Activated CD4-positive, alpha-beta T cell treated with anti-CD3 and anti-CD28 coated beads, Interleukin-2, amount 10 ng/mL, durations not matched to agents 24 days and 14 days (primary cell): Measurements from ENCODE around the gene TPR. TPM values are rescaled to one million over a fixed set of nuclear protein-coding genes. Genes with fewer than 3 reads are reported as not detected.

ENCODE experiments used
- DNase-seq: peaks from one replicate; pipeline ENCODE4 v3.0.0; 2022
- H3K27ac Mint-ChIP-seq: one replicate; pipeline ENCODE4 v1.8.0; 2022; ENCODE audit warnings: mild to moderate bottlenecking, mixed read lengths
- H3K27me3 Mint-ChIP-seq: one replicate; pipeline ENCODE4 v1.8.0; 2022; ENCODE audit warnings: mixed read lengths
- H3K36me3 Mint-ChIP-seq: one replicate; pipeline ENCODE4 v1.8.0; 2022; ENCODE audit warnings: low read depth, mild to moderate bottlenecking, mixed read lengths
- H3K4me1 Mint-ChIP-seq: one replicate; pipeline ENCODE4 v1.8.0; 2021; ENCODE audit warnings: mixed read lengths
- H3K4me3 Mint-ChIP-seq: one replicate; pipeline ENCODE4 v1.8.0; 2022; ENCODE audit warnings: mild to moderate bottlenecking, moderate library complexity, mixed read lengths
- H3K9me3 Mint-ChIP-seq: one replicate; pipeline ENCODE4 v1.8.0; 2021; ENCODE audit warnings: mixed read lengths
- intact Hi-C: fragments of 100-400 bp; cut with micrococcal nuclease; formaldehyde crosslinking; loops from one replicate; pipeline ENCODE4 v1.15.1; 2023
- total RNA-seq: library from RNA; stranded (reverse); gene quantifications from 2 replicates; pipeline ENCODE4 v1.2.3, GENCODE V29; 2022

Gene TPR
- total RNA-seq, 1 donor from 2014 or later = 185 TPM

GRCh38 chr1:186295980-186296379 lies 79.1 kb downstream of the TPR start, which contains the start of gene PRG4:
TSS of gene PRG4 (plus strand) at chr1:186296279.
- Mint-ChIP-seq H3K4me3 (peak within 1 kb of the TSS; percentile 56), H3K4me1 (peaks cover 44% of the 10 kb centered on the region), H3K27ac (peak within 1 kb of the TSS; percentile 45), H3K36me3 (no peaks in the 10 kb centered on the region), H3K9me3 (no peaks in the 10 kb centered on the region), H3K27me3 (no peaks in the 10 kb centered on the region)
- DNase-seq = no peak
- intact Hi-C loops = loop anchor here (10.0 kb wide), 1 partner anchor 439 kb away; no protein-coding TSS in a partner anchor

- H3K27me3 Mint-ChIP-seq = no peaks in the 10 kb centered on the region
- no peak overlapping the region for H3K4me3 Mint-ChIP-seq
- peaks cover 4% of the 10 kb centered on the region for H3K36me3 Mint-ChIP-seq
- peaks cover 5% of the 10 kb centered on the region for H3K9me3 Mint-ChIP-seq
- intact Hi-C loops = loop anchor here (10.0 kb wide), 1 partner anchor 442 kb away; no protein-coding TSS in a partner anchor
- DNase-seq = no peak
- peak overlapping the region; percentile 42 for H3K27ac Mint-ChIP-seq
- peaks cover 55% of the 10 kb centered on the region for H3K4me1 Mint-ChIP-seq
Observed at GRCh38 chr1:186292875-186293274, 82.2 kb downstream of the TPR start.

- peaks cover 63% of the 10 kb centered on the region for H3K4me1 Mint-ChIP-seq
- intact Hi-C loops = loop anchor here (10.0 kb wide), 1 partner anchor 444 kb away; no protein-coding TSS in a partner anchor
- DNase-seq = no peak
- no peak overlapping the region for H3K4me3 Mint-ChIP-seq
- H3K27me3 Mint-ChIP-seq = no peaks in the 10 kb centered on the region
- H3K27ac Mint-ChIP-seq = peak overlapping the region; percentile 90
- H3K9me3 Mint-ChIP-seq = peaks cover 11% of the 10 kb centered on the region
- H3K36me3 Mint-ChIP-seq = peaks cover 8% of the 10 kb centered on the region
Observed at GRCh38 chr1:186291271-186291670, 83.8 kb downstream of the TPR start.

GRCh38 chr1:186289943-186290545 lies 85.0 kb downstream of the TPR start:
- Mint-ChIP-seq H3K4me3 (peak overlapping the region; percentile 61), H3K4me1 (peaks cover 57% of the 10 kb centered on the region), H3K27ac (peak overlapping the region; percentile 90), H3K36me3 (peaks cover 8% of the 10 kb centered on the region), H3K27me3 (no peaks in the 10 kb centered on the region), H3K9me3 (peaks cover 12% of the 10 kb centered on the region)
- no peak for DNase-seq
- intact Hi-C loops = loop anchor here (1.0 to 10.0 kb wide), 3 partner anchors 8 to 445 kb away; no protein-coding TSS in a partner anchor

- H3K4me1 Mint-ChIP-seq = peaks cover 63% of the 10 kb centered on the region
- H3K27me3 Mint-ChIP-seq = no peaks in the 10 kb centered on the region
- peaks cover 12% of the 10 kb centered on the region for H3K9me3 Mint-ChIP-seq
- no peak overlapping the region for H3K4me3 Mint-ChIP-seq
- peak overlapping the region; percentile 90 for H3K27ac Mint-ChIP-seq
- intact Hi-C loops = no loop called here
- peaks cover 8% of the 10 kb centered on the region for H3K36me3 Mint-ChIP-seq
- no peak for DNase-seq
Observed at GRCh38 chr1:186286615-186287315, 88.3 kb downstream of the TPR start.

GRCh38 chr1:186283374-186283773 lies 91.7 kb downstream of the TPR start:
- DNase-seq = peak; percentile 65
- Mint-ChIP-seq H3K4me3 (peak overlapping the region; percentile 55), H3K9me3 (peaks cover 6% of the 10 kb centered on the region), H3K36me3 (peaks cover 5% of the 10 kb centered on the region), H3K4me1 (peaks cover 45% of the 10 kb centered on the region), H3K27me3 (no peaks in the 10 kb centered on the region), H3K27ac (peak overlapping the region; percentile 83)
- intact Hi-C loops = loop anchor here (2.0 kb wide), 1 partner anchor 17 kb away; no protein-coding TSS in a partner anchor

- Mint-ChIP-seq H3K4me1 (peaks cover 36% of the 10 kb centered on the region), H3K36me3 (peaks cover 4% of the 10 kb centered on the region), H3K4me3 (peak overlapping the region; percentile 55), H3K9me3 (peaks cover 6% of the 10 kb centered on the region), H3K27ac (peak overlapping the region; percentile 83), H3K27me3 (no peaks in the 10 kb centered on the region)
- intact Hi-C loops = loop anchor here (1.0 to 2.0 kb wide), 2 partner anchors 8 to 18 kb away; no protein-coding TSS in a partner anchor
- DNase-seq = peak; percentile 62
Observed at GRCh38 chr1:186282466-186282865, 92.6 kb downstream of the TPR start.

GRCh38 chr1:186275822-186276221 lies 99.2 kb downstream of the TPR start:
- Mint-ChIP-seq H3K4me1 (peaks cover 12% of the 10 kb centered on the region), H3K9me3 (no peaks in the 10 kb centered on the region), H3K27me3 (no peaks in the 10 kb centered on the region), H3K4me3 (no peak overlapping the region), H3K27ac (no peak overlapping the region), H3K36me3 (no peaks in the 10 kb centered on the region)
- intact Hi-C loops = no loop called here
- no peak for DNase-seq

- peaks cover 9% of the 10 kb centered on the region for H3K4me1 Mint-ChIP-seq
- DNase-seq = no peak
- H3K27me3 Mint-ChIP-seq = no peaks in the 10 kb centered on the region
- H3K9me3 Mint-ChIP-seq = no peaks in the 10 kb centered on the region
- H3K27ac Mint-ChIP-seq = no peak overlapping the region
- intact Hi-C loops = loop anchor here (1.0 to 2.0 kb wide), 3 partner anchors 32 to 103 kb away; partner anchors contain the start of genes ODR4 and TPR
- no peak overlapping the region for H3K4me3 Mint-ChIP-seq
- no peaks in the 10 kb centered on the region for H3K36me3 Mint-ChIP-seq
Observed at GRCh38 chr1:186272486-186272885, 102.6 kb downstream of the TPR start.

GRCh38 chr1:186271032-186271431 lies 104.0 kb downstream of the TPR start:
- intact Hi-C loops = no loop called here

More at GRCh38 chr1:186271032-186271431, 104.0 kb downstream of the TPR start:
- peaks cover 9% of the 10 kb centered on the region for H3K4me1 Mint-ChIP-seq
- DNase-seq = no peak
- H3K36me3 Mint-ChIP-seq = no peaks in the 10 kb centered on the region
- no peaks in the 10 kb centered on the region for H3K27me3 Mint-ChIP-seq
- no peak overlapping the region for H3K4me3 Mint-ChIP-seq
- no peak overlapping the region for H3K27ac Mint-ChIP-seq
- peaks cover 2% of the 10 kb centered on the region for H3K9me3 Mint-ChIP-seq

Other genes starting within 250 kb of the TPR start
- gene PRG4, start 79.0 kb downstream of the TPR start, total RNA-seq = 7.6 and 8.5 TPM in 2 replicates
- 15.6 and 20.0 TPM in 2 replicates for gene ODR4, start 585 bp upstream of the TPR start, total RNA-seq
- gene PDC, start 85.9 kb upstream of the TPR start, total RNA-seq = not detected in 2 replicates